Cardiac muscle cell (in vitro differentiated cells and primary cell): Measurements from ENCODE around the gene AP5B1. TPM values are rescaled to one million over a fixed set of nuclear protein-coding genes. Genes with fewer than 3 reads are reported as not detected.
"Not testable (repeated sequence)": the region's sequence is repeated elsewhere in the genome, so short reads cannot be mapped to it uniquely, and the experiment has no call there.

Experiments
- DNase-seq, 2 donors: peaks; one replicate each; pipeline versions ENCODE4 v3.0.0 to v3.0.0-alpha.2; 2010 to 2017; ENCODE audit warnings: low read depth in 1 of 2, low spot score in 1 of 2
- H3K27ac ChIP-seq: fragments of 200-600 bp; sonication (generic); 2 replicates; pipeline ENCODE4 v1.5.1; 2016
- H3K27me3 ChIP-seq: fragments of 200-600 bp; sonication (generic); 2 replicates; pipeline ENCODE4 v1.6.0; 2016; ENCODE audit warnings: control low read depth
- H3K36me3 ChIP-seq: fragments of 200-600 bp; sonication (generic); 2 replicates; pipeline ENCODE4 v1.5.1; 2016; ENCODE audit warnings: control low read depth
- H3K4me1 ChIP-seq: fragments of 200-600 bp; sonication (generic); 2 replicates; pipeline ENCODE4 v1.8.1; 2017; ENCODE audit warnings: low read depth, mild to moderate bottlenecking, mixed run types
- H3K4me3 ChIP-seq: fragments of 200-600 bp; sonication (generic); 2 replicates; pipeline ENCODE4 v1.5.1; 2016; ENCODE audit warnings: mild to moderate bottlenecking
- H3K9me3 ChIP-seq: fragments of 200-600 bp; sonication (generic); 2 replicates; pipeline ENCODE4 v1.5.1; 2017; ENCODE audit warnings: low read depth, mild to moderate bottlenecking, control low read depth
- polyA plus RNA-seq: library from polyadenylated mRNA; unstranded; fragments of >200 nt; fragmentation: Nextera tagmentation; extraction: Ambion mirVana; gene quantifications from 2 replicates; pipeline ENCODE4 v1.2.1, GENCODE V29; 2016
- total RNA-seq: library from RNA; depleted of rRNA; stranded (reverse); fragments of >200 nt; gene quantifications from 2 replicates; pipeline ENCODE4 v1.2.3, GENCODE V29; 2016
- TF ChIP-seq, protein P1 (sequence below): IDR thresholded peaks from 2 replicates; pipeline ENCODE4 v1.5.1; 2012; ENCODE audit warnings: low read depth, mild to moderate bottlenecking, low read length

The AP5B1 gene
- total and polyA plus RNA-seq, 2 experiments from 2014 or later = 13.6 to 24.3 TPM

DNA sequence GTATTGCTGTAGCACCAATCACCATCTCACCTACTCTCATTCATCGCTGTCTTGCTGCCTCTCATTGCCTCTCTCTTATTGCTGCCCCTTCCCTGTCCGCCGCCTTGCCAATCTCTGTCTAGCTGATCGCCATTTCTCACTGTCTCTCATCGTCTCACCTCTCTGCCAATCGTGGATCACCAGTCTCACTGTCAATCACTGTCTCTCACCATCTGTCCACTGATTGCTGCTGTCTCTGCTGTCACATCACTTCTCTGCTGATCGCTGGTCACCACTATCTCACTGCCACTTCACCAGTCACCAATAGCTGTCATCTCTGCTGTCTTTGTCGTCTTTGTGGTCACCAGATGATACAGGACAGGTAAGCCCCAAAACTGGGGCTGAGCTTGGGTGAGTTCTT is 39.6 kb downstream of the AP5B1 start:
- H3K9me3 ChIP-seq = no peaks in the 10 kb centered on the region
- no peaks in the 10 kb centered on the region for H3K27me3 ChIP-seq
- no peaks in the 10 kb centered on the region for H3K4me1 ChIP-seq
- H3K4me3 ChIP-seq = no peak overlapping the region
- TF ChIP-seq, protein P1, sequence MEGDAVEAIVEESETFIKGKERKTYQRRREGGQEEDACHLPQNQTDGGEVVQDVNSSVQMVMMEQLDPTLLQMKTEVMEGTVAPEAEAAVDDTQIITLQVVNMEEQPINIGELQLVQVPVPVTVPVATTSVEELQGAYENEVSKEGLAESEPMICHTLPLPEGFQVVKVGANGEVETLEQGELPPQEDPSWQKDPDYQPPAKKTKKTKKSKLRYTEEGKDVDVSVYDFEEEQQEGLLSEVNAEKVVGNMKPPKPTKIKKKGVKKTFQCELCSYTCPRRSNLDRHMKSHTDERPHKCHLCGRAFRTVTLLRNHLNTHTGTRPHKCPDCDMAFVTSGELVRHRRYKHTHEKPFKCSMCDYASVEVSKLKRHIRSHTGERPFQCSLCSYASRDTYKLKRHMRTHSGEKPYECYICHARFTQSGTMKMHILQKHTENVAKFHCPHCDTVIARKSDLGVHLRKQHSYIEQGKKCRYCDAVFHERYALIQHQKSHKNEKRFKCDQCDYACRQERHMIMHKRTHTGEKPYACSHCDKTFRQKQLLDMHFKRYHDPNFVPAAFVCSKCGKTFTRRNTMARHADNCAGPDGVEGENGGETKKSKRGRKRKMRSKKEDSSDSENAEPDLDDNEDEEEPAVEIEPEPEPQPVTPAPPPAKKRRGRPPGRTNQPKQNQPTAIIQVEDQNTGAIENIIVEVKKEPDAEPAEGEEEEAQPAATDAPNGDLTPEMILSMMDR = no peak
- DNase-seq = no peak
- no peak overlapping the region for H3K27ac ChIP-seq
- H3K36me3 ChIP-seq = no peaks in the 10 kb centered on the region

DNA sequence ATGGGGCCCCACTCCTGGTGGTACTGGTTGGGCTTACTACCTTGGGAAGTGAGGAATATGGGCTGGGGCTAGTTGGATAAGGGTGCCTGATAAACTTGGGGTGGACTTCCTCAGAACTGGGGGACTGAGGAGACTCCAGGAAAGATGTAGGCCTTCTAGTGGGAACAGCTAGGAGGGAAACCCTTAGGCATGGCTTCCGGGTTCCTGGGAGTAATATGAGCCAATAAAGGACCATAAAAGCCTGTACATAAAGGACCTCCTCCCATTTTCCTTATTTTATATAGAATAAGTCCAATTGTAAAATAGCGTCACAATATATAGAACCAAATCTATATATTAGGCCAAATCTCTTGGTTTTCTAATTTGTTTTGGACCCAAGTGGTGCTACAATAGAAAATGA is 41.8 kb downstream of the AP5B1 start:
- H3K27me3 ChIP-seq = no peaks in the 10 kb centered on the region
- H3K36me3 ChIP-seq = no peaks in the 10 kb centered on the region
- H3K27ac ChIP-seq = no peak overlapping the region
- TF ChIP-seq, protein P1 = no peak
- no peaks in the 10 kb centered on the region for H3K9me3 ChIP-seq
- H3K4me3 ChIP-seq = no peak overlapping the region
- DNase-seq = no peak
- H3K4me1 ChIP-seq = no peaks in the 10 kb centered on the region

DNA sequence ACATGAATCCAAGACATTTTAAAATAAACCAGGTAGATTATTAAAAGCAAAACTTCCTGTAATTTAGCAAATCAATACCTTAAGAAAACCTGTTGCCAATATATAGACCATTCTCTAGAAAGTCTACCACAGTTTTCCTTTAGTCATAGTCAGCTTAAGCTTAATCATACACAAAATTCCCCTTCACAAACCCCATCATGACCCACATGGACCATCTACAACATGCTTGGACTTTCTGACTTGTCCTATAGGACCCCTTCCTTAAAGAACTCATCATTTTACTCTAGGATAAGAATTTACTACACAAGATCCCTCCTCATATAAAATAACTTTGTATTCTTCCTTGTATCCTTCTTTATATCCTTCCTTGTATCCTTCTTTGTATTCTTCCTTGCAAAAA is 44.0 kb downstream of the AP5B1 start:
- no peaks in the 10 kb centered on the region for H3K9me3 ChIP-seq
- no peak overlapping the region for H3K4me3 ChIP-seq
- H3K36me3 ChIP-seq = no peaks in the 10 kb centered on the region
- no peaks in the 10 kb centered on the region for H3K4me1 ChIP-seq
- no peaks in the 10 kb centered on the region for H3K27me3 ChIP-seq
- H3K27ac ChIP-seq = no peak overlapping the region
- TF ChIP-seq, protein P1 = no peak
- DNase-seq = no peak

DNA sequence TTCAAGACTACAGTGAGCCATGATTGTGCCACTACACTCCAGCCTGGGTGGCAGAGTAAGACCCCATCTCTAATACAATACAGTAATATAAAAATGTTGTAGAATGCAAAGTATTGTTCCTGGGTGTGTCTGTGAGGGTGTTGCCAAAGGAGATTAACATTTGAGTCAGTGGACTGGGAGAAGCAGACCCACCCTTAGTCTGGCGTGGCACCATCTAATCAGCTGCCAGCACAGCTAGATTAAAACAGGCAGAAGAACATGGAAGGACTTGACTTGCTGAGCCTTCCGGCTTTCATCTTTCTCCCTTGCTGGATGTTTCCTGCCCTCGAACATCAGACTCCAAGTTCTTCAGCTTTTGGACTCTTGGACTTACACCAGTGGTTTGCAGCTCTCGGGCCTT is 45.7 kb downstream of the AP5B1 start:
- not testable (repeated sequence) for H3K4me3 ChIP-seq, DNase-seq, H3K27ac ChIP-seq, H3K9me3 ChIP-seq, H3K27me3 ChIP-seq, H3K36me3 ChIP-seq, H3K4me1 ChIP-seq

- Histone ChIP-seq H3K4me1 (no peaks in the 10 kb centered on the region), H3K4me3 (no peak overlapping the region), H3K27ac (no peak overlapping the region), H3K36me3 (no peaks in the 10 kb centered on the region), H3K9me3 (no peaks in the 10 kb centered on the region), H3K27me3 (no peaks in the 10 kb centered on the region)
- TF ChIP-seq, protein P1 = no peak
- no peak for DNase-seq
Observed at GRCh38 chr11:65730461-65730860, 50.3 kb downstream of the AP5B1 start.

GRCh38 chr11:65727865-65728264 is 52.9 kb downstream of the AP5B1 start:
- Histone ChIP-seq H3K27ac (no peak overlapping the region), H3K4me3 (no peak overlapping the region), H3K36me3 (no peaks in the 10 kb centered on the region), H3K9me3 (no peaks in the 10 kb centered on the region), H3K27me3 (no peaks in the 10 kb centered on the region), H3K4me1 (no peaks in the 10 kb centered on the region)
- no peak for DNase-seq
- TF ChIP-seq, protein P1 = no peak
